Thoracic aorta (tissue), 2 donors: ENCODE measurements around the gene STRIP1. TPM values are rescaled to one million over a fixed set of nuclear protein-coding genes. Genes with fewer than 3 reads are reported as not detected.

Experiments used
- ATAC-seq: fragments of 150-250 bp; one replicate; pipeline ENCODE4 v1.8.0; 2017; ENCODE audit warnings: low read depth; ENCODE audit not compliant: insufficient number of reproducible peaks, low FRiP score
- DNase-seq: peaks from one replicate; pipeline ENCODE4 v3.0.0-alpha.2; 2020; ENCODE audit warnings: low spot score
- H3K27ac ChIP-seq, 2 donors: fragments of 200-600 bp; sonication (generic); 1 replicate in 1 of 2; 2 replicates in 1 of 2; pipeline ENCODE4 v1.5.1; 2016; ENCODE audit warnings: mild to moderate bottlenecking in 2 of 2, moderate library complexity in 2 of 2
- H3K27me3 ChIP-seq: fragments of 200-600 bp; sonication (generic); replicated peaks from 2 replicates; pipeline ENCODE4 v1.6.0; 2016; ENCODE audit warnings: mild to moderate bottlenecking; ENCODE audit not compliant: insufficient read depth
- H3K36me3 ChIP-seq: fragments of 200-600 bp; sonication (generic); one replicate; pipeline ENCODE4 v1.5.1; 2016
- H3K4me1 ChIP-seq, 2 donors: fragments of 200-600 bp; sonication (generic); 1 replicate in 1 of 2; 2 replicates in 1 of 2; pipeline versions ENCODE4 v1.5.1 to v1.6.0; 2016; ENCODE audit warnings: low read depth in 2 of 2, mild to moderate bottlenecking in 1 of 2; ENCODE audit not compliant: control insufficient read depth in 1 of 2
- H3K4me3 ChIP-seq: fragments of 200-600 bp; sonication (generic); 2 replicates; pipeline ENCODE4 v1.5.1; 2016; ENCODE audit warnings: mild to moderate bottlenecking
- H3K9me3 ChIP-seq: fragments of 200-600 bp; sonication (generic); 2 replicates; pipeline ENCODE4 v1.5.1; 2016
- total RNA-seq, 2 donors: library from RNA; depleted of rRNA; stranded (reverse); fragments of >200 nt; gene quantifications; one replicate each; pipeline versions ENCODE4 v1.1.0 to v1.2.3, GENCODE V29; 2016
- TF ChIP-seq, protein P1 (sequence below): fragments of 200-600 bp; sonication (generic); IDR thresholded peaks from one replicate; pipeline ENCODE4 v1.5.1; 2019; ENCODE audit warnings: antibody characterized with exemption

STRIP1 gene
- total RNA-seq, 2 donors from 2014 or later, result 38.4 to 61.6 TPM

DNA sequence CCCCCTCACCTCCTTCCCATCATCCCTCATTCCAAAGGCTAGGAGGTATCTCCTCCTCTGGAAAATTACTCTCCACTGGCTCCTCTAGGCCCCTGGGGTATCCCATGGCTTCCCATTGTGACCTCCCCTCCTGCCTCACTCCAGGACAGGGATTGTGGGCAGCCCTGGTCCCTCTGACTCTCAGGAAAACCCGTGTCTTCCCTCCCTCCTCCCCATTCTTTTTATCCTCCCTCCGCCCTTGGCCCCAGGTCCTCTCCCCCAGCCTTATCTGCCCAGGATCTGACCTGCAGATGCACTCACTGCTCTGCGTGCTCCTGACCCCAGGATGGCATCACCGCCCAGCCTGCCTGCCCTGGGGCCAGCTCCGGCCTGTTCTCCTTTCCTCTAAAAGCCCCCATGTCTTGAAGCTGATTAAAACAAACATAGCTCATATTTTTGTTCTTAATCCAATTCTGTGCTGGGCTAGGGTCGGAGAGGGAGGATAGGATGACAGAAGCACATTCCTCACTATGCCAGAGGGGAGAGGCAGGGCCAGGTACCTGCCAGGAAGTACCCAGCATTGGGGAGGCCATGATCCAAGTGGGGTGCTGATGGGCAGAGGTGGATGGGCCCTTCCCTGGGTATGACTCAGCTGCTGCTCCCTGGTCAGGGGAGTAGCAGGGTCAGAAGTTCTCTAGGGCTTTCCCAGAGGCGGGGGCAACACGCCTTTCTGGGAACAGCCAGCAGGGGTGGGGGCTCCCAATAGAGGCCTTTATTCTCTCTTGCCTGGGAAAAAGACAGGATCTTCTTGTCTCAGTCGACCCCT, 64.0 kb downstream of the STRIP1 start:
- no peak overlapping the region for H3K27ac ChIP-seq
- ATAC-seq (no peak), DNase-seq (no peak)
- H3K4me1 ChIP-seq, result no peaks in the 10 kb centered on the region
- no peaks in the 10 kb centered on the region for H3K9me3 ChIP-seq
- no peaks in the 10 kb centered on the region for H3K36me3 ChIP-seq
- no peak overlapping the region for H3K4me3 ChIP-seq
- TF ChIP-seq, protein P1, sequence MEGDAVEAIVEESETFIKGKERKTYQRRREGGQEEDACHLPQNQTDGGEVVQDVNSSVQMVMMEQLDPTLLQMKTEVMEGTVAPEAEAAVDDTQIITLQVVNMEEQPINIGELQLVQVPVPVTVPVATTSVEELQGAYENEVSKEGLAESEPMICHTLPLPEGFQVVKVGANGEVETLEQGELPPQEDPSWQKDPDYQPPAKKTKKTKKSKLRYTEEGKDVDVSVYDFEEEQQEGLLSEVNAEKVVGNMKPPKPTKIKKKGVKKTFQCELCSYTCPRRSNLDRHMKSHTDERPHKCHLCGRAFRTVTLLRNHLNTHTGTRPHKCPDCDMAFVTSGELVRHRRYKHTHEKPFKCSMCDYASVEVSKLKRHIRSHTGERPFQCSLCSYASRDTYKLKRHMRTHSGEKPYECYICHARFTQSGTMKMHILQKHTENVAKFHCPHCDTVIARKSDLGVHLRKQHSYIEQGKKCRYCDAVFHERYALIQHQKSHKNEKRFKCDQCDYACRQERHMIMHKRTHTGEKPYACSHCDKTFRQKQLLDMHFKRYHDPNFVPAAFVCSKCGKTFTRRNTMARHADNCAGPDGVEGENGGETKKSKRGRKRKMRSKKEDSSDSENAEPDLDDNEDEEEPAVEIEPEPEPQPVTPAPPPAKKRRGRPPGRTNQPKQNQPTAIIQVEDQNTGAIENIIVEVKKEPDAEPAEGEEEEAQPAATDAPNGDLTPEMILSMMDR, result no peak
- H3K27me3 ChIP-seq, result no peaks in the 10 kb centered on the region

- no peaks in the 10 kb centered on the region for H3K36me3 ChIP-seq
- no peak overlapping the region for H3K27ac ChIP-seq
- no peaks in the 10 kb centered on the region for H3K27me3 ChIP-seq
- no peaks in the 10 kb centered on the region for H3K9me3 ChIP-seq
- DNase-seq, result no peak
- no peaks in the 10 kb centered on the region for H3K4me1 ChIP-seq
- no peak for ATAC-seq
- TF ChIP-seq, protein P1, result no peak
- no peak overlapping the region for H3K4me3 ChIP-seq
These were observed 65.9 kb downstream of the STRIP1 start for GRCh38 chr1:110100335-110100734.

DNA sequence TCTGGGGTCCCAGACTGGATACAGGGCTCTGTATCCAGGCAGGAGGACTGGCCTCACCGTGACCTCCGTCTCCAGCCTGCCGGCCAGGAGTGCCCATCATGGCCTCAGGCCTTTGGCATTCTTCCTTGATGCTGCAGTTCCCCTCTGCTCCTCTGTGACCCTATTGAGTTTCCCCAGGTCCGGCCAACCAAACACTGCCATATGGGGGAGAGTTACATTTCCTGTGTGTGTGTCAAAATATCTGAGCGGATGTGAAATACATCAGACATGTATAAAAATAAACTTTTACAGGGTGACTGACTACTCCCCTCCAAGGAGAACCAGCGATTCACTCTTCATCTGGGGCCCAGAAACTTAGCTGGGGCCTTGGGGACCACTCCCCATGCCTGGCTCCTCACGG, 67.7 kb downstream of the STRIP1 start:
- no peaks in the 10 kb centered on the region for H3K9me3 ChIP-seq
- no peak for DNase-seq
- no peaks in the 10 kb centered on the region for H3K36me3 ChIP-seq
- H3K4me1 ChIP-seq, result no peaks in the 10 kb centered on the region
- no peak overlapping the region for H3K27ac ChIP-seq
- TF ChIP-seq, protein P1, result no peak
- no peaks in the 10 kb centered on the region for H3K27me3 ChIP-seq
- no peak overlapping the region for H3K4me3 ChIP-seq
- ATAC-seq, result no peak

Other genes starting within 250 kb of the STRIP1 start
- 100 to 1,000 TPM; 146 to 171 TPM for gene CSF1, start 123.8 kb upstream of the STRIP1 start, total RNA-seq
- 10 to 100 TPM; 37.4 to 69.3 TPM for gene AHCYL1, start 49.9 kb upstream of the STRIP1 start, total RNA-seq
- gene ALX3, start 36.0 kb downstream of the STRIP1 start, total RNA-seq, result not detected
- not detected for gene UBL4B, start 77.8 kb downstream of the STRIP1 start, total RNA-seq
- gene SLC6A17, start 115.9 kb downstream of the STRIP1 start, total RNA-seq, result under 1 TPM; 0.14 TPM
- gene KCNC4, start 175.7 kb downstream of the STRIP1 start, total RNA-seq, result 10 to 100 TPM; 12.7 to 17.6 TPM